AML-193 (cell line): ENCODE data around the gene CATSPERE.
"Not testable (repeated sequence)": the region's sequence is repeated elsewhere in the genome, so short reads cannot be mapped to it uniquely, and the experiment has no call there.

Experiments
- DNase-seq, 2 experiments: peaks; one replicate each; lab custom pipeline; 2025; lab: John Stamatoyannopoulos, UW

Gene CATSPERE

DNA sequence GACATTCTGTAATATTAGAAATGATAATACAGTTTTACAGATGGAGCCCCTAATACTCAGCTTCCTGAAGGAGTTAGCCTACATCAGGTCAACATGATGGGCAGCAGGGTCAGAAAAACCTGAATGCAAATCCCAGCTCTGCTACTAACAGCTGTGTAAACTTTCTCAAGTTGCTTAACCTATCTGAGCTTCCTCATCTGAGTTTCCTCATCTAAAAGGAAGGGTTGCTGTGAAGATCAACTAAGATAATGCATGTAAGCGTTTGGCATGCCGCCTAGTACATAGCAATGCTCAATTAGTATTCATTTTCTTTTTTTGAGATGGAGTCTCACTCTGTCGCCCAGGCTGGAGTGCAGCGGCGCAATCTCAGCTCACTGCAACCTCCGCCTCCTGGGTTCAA is 173.5 kb downstream of the CATSPERE start:
- no peak for DNase-seq

DNA sequence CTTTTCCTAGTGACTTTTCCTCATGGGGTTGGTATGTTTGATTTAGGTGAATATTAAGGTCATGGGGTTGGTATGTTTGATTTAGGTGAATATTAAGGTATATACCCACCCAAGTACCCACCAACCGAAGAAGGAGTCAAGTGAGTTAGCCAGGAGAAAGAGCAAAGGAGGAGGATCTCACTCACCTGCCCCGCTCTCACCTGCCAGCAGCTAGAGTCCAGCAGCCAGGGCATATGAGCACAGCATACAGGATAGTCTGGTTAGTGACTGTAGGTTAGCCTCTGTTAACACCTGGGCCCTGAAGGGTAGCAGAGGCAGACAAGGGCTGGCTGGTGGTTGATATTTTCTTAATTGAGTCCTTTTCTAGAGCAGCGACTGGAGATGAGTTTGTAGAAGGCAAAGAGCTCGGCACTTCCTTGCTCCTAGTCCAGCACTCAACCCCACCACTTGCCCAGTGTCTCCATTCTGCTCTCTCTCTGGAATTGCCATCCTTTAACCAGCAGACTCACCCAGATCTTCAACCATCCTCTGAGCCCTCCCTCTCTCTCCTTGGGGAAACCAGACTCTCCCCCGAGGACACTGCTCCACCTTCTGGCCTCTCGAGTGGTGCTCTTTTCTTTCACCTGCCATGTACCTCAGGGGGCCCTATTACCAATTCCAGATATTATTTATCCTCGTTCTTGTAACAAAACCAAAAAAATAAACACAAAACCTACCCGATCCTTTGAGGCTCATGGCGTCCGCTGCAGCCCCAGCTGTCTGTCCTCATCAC is 175.6 kb downstream of the CATSPERE start:
- DNase-seq: no peak

DNA sequence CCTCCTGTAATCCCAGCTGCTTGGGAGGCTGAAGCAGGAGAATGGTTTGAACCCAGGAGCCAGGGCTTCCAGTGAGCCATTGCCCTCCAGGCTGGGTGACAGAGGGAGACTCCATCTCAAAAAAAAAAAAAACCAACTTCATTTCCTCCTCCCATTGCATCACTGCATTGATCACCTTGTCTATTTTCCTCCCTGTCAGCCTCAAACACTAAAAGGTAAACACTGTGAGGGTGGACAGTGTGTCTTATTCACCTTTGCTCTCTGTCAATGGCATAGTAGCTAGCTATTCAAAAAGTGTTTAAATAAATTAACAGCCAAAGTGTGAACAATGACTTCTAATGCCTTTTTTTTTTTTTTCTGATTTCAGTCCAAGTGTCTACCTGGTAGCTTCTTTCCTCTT is 178.5 kb downstream of the CATSPERE start:
- no peak for DNase-seq

DNA sequence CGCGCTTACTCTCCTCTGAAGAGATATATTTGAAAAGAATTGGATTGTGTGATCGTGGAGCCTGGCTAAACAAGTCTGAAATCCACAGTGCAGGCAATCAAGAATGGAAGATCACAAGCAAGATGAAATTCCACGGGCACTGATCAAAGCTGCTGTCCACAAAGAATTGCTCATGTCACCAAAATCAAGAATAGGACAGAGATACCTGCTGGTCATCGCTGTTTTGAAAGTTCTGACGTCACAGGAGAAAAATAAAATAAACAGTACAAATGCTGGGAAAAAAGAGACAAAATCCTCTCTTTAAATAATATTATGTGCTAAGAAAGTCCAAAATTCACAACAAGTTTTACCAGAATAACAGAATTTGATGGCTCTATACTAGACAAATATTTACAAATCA is 179.8 kb downstream of the CATSPERE start:
- DNase-seq: no peak

DNA sequence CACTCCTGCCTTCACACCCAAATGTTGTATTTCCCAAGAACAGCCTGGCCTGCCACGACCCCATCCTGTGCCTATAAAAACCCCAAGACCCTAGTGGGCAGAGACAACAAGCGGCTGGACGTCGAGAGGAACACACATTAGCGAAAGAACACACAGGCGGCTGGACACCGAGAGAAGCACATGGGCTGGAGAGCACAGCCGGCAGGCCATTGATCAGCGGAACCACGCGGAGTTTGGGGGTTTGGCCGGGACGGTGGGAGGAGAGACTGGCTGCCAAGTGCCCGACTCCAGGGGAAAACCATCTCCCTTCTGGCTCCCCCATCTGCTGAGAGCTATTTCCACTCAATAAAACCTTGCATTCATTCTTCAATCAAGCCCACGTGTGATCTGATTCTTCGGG is 181.5 kb downstream of the CATSPERE start:
- no peak for DNase-seq

DNA sequence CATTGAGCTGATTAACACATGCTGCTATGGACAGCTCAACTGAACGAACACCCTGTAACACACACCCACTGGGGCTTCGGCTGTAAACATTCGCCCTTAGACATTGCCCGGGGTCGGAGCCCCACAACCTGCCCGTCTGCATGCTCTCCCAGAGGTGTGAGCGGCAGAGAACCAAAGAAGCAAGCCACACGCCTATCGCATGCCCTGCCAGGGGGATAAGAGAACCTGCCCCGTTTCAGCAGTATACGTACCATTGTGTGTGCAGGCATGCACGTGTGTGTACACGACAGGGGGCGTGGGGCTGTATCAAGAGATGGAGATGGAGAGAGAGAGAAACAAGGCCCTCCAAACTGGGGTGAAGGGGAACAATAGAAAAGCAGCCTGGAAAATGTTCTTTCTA is 181.9 kb downstream of the CATSPERE start:
- no peak for DNase-seq

DNA sequence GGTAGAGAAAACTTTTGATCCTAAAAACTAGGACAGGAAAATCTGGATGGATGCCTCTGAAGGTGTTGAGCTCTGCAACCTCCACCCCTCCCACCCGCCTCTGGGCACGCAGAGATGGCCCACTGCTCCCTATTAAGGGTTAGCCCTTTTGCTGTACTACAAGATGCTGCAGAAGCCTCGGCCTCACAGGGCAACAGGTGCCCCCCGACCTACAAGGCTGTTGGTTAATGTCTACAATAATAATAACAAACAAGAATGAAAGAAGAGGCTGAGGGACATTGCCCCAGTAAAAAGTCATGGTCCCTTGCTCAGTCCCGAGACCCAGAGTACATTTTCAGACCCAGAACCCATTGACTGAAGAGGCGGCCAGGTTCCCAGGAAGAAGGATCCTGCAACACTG is 184.3 kb downstream of the CATSPERE start:
- DNase-seq: no peak

DNA sequence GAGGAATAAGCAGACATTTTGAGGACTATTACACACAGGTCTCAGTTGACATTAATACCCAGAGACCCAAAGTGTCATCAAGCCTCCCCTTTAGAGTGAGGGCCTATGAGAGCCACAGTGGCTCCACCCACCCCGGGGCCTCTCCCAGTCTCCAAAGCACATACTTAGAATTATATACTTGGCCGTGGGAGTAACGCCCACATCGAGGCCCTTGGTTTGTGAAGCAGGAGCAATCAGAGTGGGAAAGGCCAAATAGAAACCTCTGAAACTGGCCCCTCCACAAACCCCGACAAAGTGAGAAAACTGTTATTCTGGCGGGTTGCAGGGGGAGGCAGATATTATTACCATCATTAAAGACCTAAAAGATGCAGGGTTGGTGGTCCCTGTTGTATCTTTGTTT is 184.8 kb downstream of the CATSPERE start:
- DNase-seq: no peak

DNA sequence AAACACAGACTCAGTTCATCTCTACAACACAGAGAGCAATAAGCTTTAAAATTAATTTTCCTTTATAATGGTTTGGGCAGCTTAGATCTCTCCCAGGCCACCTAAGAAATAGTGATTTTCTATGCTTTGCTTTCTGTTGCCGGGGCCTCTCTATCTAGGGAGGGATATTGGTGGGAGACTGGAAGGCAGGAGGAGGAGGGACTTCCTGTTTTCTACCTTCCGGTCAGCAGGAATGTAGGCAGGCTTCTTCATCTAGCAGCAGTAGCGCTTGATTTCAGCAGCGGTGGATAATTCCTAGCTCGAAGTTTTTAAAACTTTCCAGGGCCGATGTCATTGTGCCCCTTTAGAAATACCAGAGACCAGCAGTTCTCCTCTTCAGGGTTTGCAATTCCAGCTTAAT is 186.7 kb downstream of the CATSPERE start:
- no peak for DNase-seq

DNA sequence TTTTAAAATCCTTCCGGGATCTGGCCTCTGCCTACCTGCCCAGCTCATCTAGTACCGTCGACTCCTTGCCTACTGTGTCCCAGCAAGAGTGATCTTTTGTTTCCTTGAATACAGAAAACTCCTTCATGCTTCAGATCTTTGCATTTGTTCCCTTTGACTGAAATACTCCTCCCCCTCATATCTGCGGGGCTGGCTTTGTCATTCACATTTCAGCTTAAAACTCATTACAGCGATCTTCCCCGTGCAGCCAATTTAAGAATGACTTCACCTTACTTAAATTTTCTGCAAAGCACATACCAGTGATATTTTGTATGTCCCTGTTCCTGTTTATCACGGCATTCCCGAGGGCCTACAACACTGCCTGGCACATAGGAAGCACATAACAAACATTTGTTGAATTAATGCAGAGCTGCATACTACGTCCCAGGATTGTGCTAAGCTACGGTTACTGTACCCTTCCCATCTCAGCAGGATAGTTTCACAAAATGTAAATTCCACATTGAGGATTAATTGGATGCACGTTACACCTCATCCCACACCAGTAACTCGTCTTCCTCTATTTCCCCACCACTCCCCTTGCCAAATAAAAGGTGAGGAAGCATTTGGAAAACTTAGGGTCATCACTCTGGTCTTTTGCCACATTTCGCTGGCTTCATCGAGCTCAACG is 191.0 kb downstream of the CATSPERE start:
- DNase-seq: no peak

DNA sequence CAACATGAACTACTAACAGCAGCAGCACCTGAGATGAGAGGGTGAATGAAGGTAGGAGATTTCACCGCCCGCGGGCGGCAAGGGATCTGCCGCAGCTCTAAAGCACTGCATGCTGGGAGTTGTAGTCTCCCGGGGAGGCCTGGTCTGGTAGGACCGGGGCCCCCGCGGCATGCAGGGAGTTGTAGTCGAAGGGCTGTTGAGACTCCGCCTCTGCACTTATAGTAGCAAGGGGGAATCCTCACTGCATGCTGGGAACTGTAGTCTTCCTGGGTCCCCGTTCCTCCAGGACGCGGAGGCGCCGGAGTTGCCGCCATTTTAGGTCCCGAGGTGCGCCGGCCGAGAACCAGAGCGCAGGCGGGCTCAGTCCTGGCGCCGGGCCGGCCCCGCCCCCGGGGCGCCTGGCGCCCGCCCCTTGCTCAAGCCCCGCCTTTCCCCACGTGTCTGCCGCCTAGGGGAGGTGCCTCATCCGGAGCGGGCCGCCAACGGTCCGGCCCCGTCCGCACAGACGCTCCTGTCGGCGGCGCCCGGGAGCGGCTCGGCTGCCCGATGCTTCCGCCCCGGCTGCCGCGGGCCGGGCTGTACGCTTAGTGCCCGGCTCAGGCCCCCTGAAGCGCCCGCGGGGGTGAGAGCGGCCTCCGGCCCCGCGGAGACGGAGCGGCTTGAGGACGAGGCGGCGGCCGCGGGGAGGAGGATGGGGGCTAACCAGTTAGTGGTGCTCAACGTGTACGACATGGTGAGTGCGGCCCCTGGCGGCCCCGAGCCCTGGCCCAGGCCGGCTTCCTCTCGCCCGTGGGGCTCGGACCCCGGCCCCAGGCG is 191.8 kb downstream of the CATSPERE start, which contains the start of gene DESI2:
DESI2 (plus strand) TSS at position 504 of the 816 bp plus-strand sequence; CDS start at position 692, 188 bp downstream.
- peak; percentile 97 to 98 for DNase-seq

DNA sequence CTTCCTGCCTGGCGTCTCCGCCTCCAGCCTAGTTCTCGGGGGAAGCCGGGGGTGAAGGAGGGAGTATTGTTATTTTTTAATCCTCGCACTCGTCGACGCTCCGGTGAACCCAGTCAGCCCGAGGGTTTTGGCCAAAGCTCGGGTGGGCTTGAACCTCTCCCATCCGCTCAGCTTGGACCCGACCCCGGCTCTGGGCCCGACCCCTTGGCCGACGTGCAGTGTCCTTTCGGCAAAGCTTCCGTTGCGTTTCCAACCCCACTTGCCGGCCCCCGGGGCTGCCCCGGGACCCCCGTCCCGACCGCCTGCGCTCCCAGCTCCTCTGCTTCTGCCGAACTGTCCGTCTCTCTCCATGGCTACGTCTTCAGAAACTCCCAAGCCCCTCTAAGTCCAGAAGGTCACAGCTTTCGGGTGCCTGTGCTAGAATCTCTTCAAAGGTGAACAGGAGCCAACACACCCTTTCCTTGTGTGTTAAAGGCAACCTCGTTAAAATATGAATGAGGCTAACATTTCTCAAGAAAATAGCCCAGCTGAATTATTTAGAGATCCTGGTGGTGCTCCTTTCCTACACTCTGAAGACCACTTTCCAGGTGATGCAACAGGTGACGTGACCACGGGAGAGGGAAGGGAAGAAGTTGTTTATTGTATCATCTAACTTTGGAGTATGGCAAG is 192.5 kb downstream of the CATSPERE start:
- no peak for DNase-seq

DNA sequence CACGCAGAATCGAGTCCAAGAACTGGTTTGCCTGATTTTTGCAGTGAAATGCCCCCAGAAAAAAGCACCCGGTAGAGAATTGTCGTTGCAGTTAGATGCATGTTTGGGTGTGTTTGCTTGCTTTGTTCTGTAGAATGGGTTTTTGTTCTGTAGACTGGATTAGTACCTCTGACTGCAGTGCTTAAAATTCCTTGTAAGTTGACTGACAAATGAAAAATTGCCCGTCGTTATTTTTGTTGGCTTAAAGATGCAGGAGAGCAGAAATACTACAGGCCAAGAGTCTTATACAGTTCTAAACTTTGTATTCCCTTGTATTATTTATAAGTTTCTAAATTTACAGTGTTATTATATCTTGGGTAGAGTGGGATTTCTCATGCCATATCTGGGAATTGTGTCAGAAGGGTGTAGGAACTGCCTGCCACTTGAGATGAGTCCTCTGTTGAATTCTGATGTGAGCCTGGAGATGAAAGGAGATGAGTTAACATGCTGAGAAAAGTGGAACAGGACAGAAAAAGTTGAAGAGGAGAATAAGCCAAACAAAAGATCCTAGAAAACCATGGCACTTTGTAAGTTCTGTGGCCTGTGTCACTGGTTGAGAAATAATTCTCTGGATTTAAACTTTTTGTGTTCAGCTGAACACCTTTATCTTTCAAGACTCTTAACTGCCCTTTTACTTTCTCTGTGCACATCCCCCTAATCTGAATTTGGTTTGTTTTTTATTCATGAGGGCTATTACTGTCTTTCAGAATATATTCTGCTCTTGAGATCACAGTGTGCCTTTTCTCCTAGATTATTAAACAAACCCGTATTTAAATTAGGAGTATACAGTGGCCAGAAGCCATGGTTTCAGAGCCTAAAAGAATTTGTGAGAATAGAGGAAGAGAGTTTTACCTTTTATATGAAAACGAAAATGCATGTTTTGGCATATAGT is 193.3 kb downstream of the CATSPERE start:
- DNase-seq: no peak

DNA sequence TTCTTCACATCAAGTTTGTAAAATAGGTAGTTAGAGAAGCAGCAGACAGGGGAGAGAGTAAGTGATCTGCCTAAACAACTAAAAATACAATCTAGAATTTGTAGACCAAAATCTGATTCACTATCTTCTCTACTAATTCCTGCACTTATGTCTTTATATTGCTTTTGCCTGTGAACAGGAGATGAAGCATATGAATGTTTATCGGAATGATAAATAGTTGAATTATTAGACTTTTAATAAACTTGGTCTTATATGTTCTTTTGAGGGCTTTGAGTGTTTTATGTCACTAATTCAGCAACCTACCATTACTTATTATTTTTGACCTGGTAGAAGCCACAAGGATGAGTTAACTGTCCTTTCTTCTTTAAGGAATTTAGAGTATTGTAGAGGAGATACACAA is 194.1 kb downstream of the CATSPERE start:
- no peak for DNase-seq

DNA sequence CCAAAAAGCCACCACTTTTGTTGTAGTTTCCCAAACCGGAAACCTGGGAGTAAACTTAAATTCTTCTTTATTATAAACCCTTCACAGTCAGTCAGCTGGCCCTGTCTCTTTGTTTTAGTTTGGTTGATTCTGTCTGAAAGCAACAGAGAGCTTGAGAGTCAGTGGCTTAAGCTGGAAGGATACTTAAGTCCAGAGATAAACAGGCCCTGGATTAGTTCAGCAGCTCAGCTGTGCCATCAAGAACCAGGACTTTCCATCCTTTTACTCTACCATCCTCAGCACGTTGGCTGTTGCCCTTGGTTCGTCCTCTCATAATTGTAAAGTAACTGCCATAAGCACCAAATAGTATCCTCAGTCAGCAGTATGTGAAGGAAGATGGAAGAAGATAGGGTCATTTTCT is 196.3 kb downstream of the CATSPERE start:
- DNase-seq: no peak

DNA sequence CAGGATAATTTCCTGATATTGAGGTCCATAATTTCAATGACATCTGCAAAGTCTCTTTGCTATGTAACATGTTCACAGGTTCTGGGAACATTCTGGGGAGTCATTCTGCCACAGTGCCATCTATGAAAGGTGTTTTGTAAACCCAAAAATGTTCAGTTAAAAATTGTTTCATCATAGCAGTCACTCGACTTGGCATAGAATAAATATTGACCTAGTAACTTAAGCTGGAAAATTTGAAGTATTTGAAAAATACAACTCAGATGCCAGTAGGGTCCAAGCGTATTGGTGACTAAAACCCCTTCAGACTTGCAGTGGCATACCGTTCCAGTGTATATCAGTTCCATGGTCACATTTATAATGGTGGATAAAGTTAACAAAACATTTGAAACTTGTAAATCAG is 198.6 kb downstream of the CATSPERE start:
- DNase-seq: no peak

DNA sequence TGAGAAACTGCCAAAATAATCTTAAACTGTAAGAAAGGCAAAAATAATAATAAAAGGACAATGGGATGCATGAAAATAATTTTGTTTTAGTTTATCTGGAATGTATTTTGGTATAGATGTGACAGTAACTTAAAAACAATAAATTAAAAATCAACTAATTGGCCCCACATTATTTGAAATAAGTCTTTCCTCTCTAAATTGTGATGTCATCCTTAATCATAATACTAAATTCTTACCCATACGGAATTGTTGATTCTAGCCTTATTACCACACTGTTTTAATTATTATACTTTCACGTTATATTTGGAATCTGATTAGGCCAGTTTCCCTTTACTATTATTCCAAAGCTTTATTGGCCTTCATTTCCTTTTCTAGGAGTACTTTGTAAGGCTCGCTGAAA is 199.5 kb downstream of the CATSPERE start:
- DNase-seq: no peak

DNA sequence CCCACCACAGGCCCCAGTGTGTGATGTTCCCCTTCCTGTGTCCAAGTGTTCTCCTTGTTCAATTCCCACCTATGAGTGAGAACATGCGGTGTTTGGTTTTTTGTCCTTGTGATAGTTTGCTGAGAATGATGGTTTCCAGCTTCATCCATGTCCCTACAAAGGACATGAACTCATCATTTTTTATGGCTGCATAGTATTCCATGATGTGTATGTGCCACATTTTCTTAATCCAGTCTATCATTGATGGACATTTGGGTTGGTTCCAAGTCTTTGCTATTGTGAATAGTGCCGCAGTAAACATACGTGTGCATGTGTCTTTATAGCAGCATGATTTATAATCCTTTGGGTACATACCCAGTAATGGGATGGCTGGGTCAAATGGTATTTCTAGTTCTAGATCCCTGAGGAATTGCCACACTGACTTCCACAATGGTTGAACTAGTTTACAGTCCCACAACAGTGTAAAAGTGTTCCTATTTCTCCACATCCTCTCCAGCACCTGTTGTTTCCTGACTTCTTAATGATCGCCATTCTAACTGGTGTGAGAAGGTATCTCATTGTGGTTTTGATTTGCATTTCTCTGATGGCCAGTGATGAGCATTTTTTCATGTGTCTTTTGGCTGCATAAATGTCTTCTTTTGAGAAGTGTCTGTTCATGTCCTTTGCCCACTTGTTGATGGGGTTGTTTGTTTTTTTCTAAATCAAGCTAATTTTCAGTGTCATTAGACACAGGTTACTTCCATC is 200.7 kb downstream of the CATSPERE start:
- not testable (repeated sequence) for DNase-seq

DNA sequence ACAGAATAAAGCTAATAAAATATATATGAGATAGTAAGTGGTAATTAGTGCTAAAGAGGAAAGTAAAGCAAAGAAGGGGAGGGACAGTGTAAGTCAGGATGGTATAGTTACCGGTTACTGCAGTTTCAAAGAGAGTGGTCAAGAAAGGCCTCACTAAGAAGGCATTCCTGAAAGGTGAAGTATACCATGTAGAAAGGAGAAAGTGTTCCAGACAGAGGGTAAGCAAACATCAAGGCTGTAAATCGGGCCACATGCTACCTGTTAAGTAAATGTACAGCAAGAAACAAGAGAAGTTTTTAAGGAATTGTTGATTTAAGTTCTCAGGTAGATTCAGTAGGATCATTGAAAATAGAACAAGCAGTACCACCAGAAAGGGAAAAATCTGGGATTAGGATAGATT is 201.5 kb downstream of the CATSPERE start:
- DNase-seq: no peak

DNA sequence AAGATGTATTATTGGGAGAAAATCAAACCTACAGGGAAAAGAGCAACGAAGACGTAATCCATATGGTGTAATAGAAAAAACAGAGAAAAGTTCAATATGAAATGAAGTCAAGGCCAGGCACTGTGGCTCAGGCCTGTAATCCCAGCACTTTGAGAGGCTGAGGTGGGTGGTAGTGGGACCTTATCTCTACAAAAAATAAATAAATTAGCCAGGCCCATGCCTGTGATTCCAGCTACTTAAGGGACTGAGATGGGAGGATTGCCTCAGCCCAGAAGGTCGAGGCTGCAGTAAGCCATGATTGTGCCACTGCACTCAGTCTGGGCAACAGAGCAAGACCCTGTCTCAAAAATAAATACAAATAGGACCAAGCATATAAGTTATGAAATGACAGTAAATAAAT is 203.3 kb downstream of the CATSPERE start:
- no peak for DNase-seq
